HepG2 (cell line): Measurements from ENCODE around the gene CDH23. TPM values are rescaled to one million over a fixed set of nuclear protein-coding genes. Genes with fewer than 3 reads are reported as not detected.

ENCODE experiments used
- ARNT ChIP-seq: fragments of 450-650 bp; IDR thresholded peaks from 2 replicates; pipeline ENCODE4 v1.6.1; 2017
- POGK ChIP-seq: sonication (generic); formaldehyde crosslinking; conservative IDR thresholded peaks from 2 replicates; pipeline ENCODE4 v1.8.0; 2022; ENCODE audit warnings: mild to moderate bottlenecking, moderate library complexity, missing genetic modification reagents
- TBX2 ChIP-seq: sonication (generic); formaldehyde crosslinking; IDR thresholded peaks from 2 replicates; pipeline ENCODE4 v1.5.0; 2020; ENCODE audit warnings: missing genetic modification reagents, mild to moderate bottlenecking, borderline replicate concordance
- U2AF1 ChIP-seq: fragments of 200-400 bp; formaldehyde crosslinking; optimal IDR thresholded peaks from 2 replicates; pipeline ENCODE3; 2017; ENCODE audit warnings: mild to moderate bottlenecking, low read depth, low read length
- ZBTB4 ChIP-seq: sonication (generic); formaldehyde crosslinking; IDR thresholded peaks from 2 replicates; pipeline ENCODE4 v1.4.0; 2020; ENCODE audit warnings: missing genetic modification reagents, mild to moderate bottlenecking, borderline replicate concordance
- ZBTB49 ChIP-seq: sonication (generic); formaldehyde crosslinking; IDR thresholded peaks from 2 replicates; pipeline ENCODE4 v1.4.0; 2020; ENCODE audit warnings: missing genetic modification reagents, borderline replicate concordance
- ZNF232 ChIP-seq: sonication (generic); formaldehyde crosslinking; IDR thresholded peaks from 2 replicates; pipeline ENCODE4 v1.4.0; 2020; ENCODE audit warnings: missing genetic modification reagents, borderline replicate concordance
- ZNF354B ChIP-seq: sonication (generic); formaldehyde crosslinking; IDR thresholded peaks from 2 replicates; pipeline ENCODE4 v1.8.0; 2022; ENCODE audit warnings: mild to moderate bottlenecking, missing genetic modification reagents
- ZNF557 ChIP-seq: sonication (generic); formaldehyde crosslinking; IDR thresholded peaks from 2 replicates; pipeline ENCODE4 v1.4.0; 2020; ENCODE audit warnings: missing genetic modification reagents
- polyA plus RNA-seq, 8 experiments: library from polyadenylated mRNA; depleted of rRNA in 3 of 8; stranded (reverse) in 7 of 8; unstranded in 1 of 8; fragments of >200 nt; fragmentation: Illumina TruSeq in 4 of 8; extraction: Trizol in 4 of 8; gene quantifications; 2 replicates each; pipeline versions ENCODE4 v1.2.1 to v1.2.3, GENCODE V29; 2011 to 2016; ENCODE audit warnings: low read depth in 4 of 8, missing spikeins in 1 of 8, mixed read lengths in 1 of 8; ENCODE audit not compliant: insufficient read depth in 1 of 8
- total RNA-seq, 5 experiments: library from RNA; depleted of rRNA; stranded (reverse); fragments of >200 nt; fragmentation: Illumina TruSeq; extraction: Trizol; gene quantifications; 2 replicates each; pipeline ENCODE4 v1.2.3, GENCODE V29; 2016; ENCODE audit warnings: low read depth in 1 of 5
- TF ChIP-seq, protein P1 (sequence below), 2 experiments: fragments of 450-650 bp in 1 of 2; sonication (generic) in 1 of 2; formaldehyde crosslinking; IDR thresholded peaks; 2 replicates each; pipeline versions ENCODE4 v1.5.0 to v1.8.0; 2020 to 2022; ENCODE audit warnings: mild to moderate bottlenecking in 1 of 2, missing genetic modification reagents in 1 of 2
- TF ChIP-seq, protein P2 (sequence below): sonication (generic); formaldehyde crosslinking; IDR thresholded peaks from 2 replicates; pipeline ENCODE4 v1.5.0; 2020; ENCODE audit warnings: missing genetic modification reagents
- TF ChIP-seq, protein P3 (sequence below): sonication (generic); formaldehyde crosslinking; IDR thresholded peaks from 2 replicates; pipeline ENCODE4 v1.5.0; 2020; ENCODE audit warnings: mild to moderate bottlenecking, missing genetic modification reagents, borderline replicate concordance

Gene CDH23
- total and polyA plus RNA-seq, 2 of the 13 experiments (the other 11 are each of a cell fraction or from before 2014, with no cell fraction given): 0.13 TPM; not detected in 1

- peak; percentile 95; the same call in 1 of the 2 replicates for TF ChIP-seq ZBTB4 (CRISPR knock-in tag)
- 0 out of 2 replicates have a peak, but pooled peaks have one; percentile 25 for TF ChIP-seq POGK (CRISPR knock-in tag)
- TF ChIP-seq, protein P1, sequence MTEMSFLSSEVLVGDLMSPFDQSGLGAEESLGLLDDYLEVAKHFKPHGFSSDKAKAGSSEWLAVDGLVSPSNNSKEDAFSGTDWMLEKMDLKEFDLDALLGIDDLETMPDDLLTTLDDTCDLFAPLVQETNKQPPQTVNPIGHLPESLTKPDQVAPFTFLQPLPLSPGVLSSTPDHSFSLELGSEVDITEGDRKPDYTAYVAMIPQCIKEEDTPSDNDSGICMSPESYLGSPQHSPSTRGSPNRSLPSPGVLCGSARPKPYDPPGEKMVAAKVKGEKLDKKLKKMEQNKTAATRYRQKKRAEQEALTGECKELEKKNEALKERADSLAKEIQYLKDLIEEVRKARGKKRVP (CRISPR knock-in tag; IDR thresholded peaks at IDR 0.05): peak in 1 of 2 experiments; percentile 66; a peak in 2 of 4 replicates
- TF ChIP-seq ZNF232: 0 out of 2 replicates have a peak, but pooled peaks have one; percentile 31
- no peak for TF ChIP-seq TBX2
- no peak for TF ChIP-seq ARNT
- no peak for TF ChIP-seq ZNF557 (CRISPR knock-in tag)
- no peak for TF ChIP-seq ZNF354B
- TF ChIP-seq, protein P2, sequence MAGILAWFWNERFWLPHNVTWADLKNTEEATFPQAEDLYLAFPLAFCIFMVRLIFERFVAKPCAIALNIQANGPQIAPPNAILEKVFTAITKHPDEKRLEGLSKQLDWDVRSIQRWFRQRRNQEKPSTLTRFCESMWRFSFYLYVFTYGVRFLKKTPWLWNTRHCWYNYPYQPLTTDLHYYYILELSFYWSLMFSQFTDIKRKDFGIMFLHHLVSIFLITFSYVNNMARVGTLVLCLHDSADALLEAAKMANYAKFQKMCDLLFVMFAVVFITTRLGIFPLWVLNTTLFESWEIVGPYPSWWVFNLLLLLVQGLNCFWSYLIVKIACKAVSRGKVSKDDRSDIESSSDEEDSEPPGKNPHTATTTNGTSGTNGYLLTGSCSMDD: no peak
- no peak for TF ChIP-seq ZBTB49 (CRISPR knock-in tag)
- TF ChIP-seq U2AF1: peak; percentile 50
- TF ChIP-seq, protein P3, sequence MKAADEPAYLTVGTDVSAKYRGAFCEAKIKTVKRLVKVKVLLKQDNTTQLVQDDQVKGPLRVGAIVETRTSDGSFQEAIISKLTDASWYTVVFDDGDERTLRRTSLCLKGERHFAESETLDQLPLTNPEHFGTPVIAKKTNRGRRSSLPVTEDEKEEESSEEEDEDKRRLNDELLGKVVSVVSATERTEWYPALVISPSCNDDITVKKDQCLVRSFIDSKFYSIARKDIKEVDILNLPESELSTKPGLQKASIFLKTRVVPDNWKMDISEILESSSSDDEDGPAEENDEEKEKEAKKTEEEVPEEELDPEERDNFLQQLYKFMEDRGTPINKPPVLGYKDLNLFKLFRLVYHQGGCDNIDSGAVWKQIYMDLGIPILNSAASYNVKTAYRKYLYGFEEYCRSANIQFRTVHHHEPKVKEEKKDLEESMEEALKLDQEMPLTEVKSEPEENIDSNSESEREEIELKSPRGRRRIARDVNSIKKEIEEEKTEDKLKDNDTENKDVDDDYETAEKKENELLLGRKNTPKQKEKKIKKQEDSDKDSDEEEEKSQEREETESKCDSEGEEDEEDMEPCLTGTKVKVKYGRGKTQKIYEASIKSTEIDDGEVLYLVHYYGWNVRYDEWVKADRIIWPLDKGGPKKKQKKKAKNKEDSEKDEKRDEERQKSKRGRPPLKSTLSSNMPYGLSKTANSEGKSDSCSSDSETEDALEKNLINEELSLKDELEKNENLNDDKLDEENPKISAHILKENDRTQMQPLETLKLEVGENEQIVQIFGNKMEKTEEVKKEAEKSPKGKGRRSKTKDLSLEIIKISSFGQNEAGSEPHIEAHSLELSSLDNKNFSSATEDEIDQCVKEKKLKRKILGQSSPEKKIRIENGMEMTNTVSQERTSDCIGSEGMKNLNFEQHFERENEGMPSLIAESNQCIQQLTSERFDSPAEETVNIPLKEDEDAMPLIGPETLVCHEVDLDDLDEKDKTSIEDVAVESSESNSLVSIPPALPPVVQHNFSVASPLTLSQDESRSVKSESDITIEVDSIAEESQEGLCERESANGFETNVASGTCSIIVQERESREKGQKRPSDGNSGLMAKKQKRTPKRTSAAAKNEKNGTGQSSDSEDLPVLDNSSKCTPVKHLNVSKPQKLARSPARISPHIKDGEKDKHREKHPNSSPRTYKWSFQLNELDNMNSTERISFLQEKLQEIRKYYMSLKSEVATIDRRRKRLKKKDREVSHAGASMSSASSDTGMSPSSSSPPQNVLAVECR: peak; percentile 28; the same call in 1 of the 2 replicates
These were observed 440.5 kb downstream of the CDH23 start (continued) for GRCh38 chr10:71837098-71837827.
